ENCODE measurements around the gene FBXO28.

DNA sequence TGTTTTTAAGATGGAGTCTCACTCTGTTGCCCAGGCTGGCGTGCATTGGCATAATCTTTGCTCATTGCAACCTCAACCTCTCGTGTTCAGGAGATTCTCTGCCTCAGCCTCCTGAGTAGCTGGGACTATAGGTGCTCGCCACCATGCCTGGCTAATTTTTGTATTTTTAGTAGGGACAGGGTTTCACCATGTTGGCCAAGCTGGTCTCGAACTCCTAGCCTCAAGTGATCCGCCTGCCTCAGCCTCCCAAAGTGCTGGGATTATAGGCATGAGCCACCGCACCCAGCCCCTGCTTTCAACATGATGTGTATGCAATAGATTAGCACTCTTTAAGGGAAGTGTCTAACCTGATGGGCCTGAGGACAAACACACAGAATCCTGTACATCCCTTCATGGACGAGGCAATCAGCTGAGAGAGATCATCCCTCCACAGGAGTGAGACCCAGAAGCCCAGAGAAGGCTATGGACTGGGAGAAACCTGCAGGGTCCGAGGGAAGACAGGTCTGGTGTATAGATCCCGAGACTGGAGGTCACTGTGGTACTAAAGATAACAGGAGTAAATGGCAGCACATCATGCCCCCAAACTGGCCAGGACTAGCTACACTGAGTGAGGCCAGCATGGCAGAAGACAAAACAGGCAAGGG lies 63.6 kb downstream of the FBXO28 start:
- TF ChIP-seq, protein P1, sequence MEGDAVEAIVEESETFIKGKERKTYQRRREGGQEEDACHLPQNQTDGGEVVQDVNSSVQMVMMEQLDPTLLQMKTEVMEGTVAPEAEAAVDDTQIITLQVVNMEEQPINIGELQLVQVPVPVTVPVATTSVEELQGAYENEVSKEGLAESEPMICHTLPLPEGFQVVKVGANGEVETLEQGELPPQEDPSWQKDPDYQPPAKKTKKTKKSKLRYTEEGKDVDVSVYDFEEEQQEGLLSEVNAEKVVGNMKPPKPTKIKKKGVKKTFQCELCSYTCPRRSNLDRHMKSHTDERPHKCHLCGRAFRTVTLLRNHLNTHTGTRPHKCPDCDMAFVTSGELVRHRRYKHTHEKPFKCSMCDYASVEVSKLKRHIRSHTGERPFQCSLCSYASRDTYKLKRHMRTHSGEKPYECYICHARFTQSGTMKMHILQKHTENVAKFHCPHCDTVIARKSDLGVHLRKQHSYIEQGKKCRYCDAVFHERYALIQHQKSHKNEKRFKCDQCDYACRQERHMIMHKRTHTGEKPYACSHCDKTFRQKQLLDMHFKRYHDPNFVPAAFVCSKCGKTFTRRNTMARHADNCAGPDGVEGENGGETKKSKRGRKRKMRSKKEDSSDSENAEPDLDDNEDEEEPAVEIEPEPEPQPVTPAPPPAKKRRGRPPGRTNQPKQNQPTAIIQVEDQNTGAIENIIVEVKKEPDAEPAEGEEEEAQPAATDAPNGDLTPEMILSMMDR (conservative IDR thresholded peaks at IDR 0.05; ENCODE audit: low read length), result no peak
- no peak for TF ChIP-seq EZH2phosphoT487 (IDR thresholded peaks at IDR 0.05; ENCODE audit: borderline replicate concordance)
